Fibroblast of peridontal ligament (primary cell): ENCODE measurements around the gene PHACTR1.

ENCODE experiments used
- DNase-seq: peaks from one replicate; pipeline ENCODE4 v3.0.0-alpha.2; 2010; ENCODE audit errors: extremely low read depth

Gene PHACTR1

DNA sequence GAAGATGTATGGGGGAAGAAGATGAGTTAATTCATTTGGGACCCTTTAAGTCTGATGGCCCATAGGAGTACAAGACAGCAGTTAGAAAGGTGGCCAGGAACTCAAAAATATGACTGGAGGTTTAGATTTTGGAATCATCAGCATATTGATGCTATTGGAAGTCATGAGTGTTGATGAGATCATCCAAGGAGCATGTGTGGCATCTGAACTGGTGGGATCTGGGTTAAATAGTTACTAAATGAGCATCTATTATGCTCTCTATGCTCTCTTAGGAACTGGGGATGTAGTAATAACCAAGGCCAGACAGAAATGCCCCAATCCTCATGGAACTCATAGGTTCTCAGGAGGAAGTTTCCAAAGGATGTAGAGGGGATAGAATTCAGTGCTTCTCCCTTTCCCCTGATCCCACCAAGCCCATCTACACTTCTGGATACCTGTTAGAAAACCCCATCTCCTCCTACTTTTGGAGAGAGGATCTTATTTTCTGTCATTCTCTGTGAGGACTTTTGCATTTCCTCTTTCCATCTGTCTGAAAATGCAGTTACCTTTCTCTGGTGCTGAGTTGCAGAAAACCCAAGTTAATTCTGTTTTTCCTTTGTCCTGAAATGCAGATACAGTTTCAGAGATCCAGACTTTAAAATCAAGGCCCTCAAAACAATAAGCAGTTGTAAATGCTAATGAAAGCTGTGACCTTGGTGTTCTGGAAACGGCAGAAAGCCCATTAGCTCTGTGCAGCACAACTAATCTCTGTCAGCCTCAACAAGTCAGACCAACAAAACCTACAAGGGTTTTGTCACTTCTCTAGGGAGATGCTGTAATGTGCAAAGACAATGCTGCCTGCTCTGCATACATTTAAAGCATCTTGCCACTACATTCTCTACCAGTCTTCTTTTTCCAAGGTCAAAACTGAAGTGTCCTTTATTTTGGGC, 546.0 kb downstream of the PHACTR1 start:
- no peak for DNase-seq

DNA sequence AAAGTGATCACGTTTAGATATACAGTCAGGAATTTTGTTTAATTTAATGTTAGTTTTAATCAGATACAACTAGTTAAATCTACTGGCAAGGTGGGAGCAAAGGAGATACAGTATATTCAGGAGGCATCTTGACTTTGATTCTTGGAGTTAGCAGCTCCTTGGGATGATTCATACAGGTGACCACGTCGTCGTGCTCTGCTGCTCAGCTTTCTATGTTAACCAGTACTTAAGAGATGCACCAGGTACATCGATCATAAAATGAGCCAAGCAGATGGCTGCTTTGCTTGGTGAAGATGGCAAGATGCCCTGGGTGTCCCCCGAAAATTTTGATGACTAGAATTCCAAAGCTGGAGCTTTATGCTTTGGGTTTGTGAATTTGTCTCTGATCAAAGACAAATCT, 547.1 kb downstream of the PHACTR1 start:
- no peak for DNase-seq

DNA sequence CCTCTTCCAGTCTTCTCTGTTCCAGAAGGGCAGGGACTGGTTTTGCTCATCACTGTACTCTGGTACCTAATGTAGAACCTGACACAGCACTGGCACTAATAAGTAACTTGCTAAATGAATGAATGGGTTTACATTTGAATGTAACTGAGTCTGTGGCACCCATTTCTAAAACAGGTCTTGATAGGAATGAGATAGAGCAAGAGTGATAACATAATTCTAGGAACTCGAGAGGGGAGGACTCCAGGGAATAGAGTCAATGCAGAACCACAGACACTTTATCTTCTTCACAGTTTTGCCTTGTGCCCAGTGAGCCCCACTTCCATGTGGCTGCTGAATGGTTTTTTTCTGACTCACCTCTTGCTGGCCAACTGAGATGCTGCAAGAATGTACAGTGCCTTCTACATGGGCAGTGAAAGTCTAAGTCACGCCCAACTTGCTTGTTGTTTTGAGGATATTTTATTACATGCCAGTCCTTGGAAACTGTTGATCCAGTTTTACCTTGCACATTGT, 550.6 kb downstream of the PHACTR1 start:
- no peak for DNase-seq

DNA sequence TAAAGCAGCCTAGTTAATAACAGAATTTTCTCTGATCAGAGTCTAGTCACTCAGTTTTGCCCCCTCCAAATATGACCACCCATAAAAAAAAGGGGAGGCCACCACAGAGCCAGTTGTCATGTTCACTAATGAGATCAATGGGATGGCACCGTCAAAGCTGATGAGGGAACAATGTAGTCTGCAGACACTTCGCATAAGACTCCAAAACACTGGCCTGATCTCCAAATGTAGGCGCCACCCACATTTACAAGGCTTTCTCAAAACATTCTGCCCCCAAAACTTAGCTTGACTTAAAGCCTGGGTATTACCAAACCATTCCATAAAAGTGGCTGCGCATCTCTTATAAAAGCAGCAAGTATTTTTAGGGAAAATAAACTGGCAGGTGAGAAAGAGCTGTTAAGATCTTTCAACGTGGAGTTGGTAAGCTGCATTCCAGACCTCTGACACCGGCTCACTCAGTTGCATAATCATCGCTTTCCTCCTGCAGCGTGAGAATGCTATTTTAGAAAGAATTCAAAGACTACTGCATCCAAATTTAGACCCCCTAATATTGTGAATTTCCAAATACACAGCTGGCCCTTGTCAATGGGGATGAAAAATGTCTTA, 552.4 kb downstream of the PHACTR1 start:
- DNase-seq = peak; percentile 5

DNA sequence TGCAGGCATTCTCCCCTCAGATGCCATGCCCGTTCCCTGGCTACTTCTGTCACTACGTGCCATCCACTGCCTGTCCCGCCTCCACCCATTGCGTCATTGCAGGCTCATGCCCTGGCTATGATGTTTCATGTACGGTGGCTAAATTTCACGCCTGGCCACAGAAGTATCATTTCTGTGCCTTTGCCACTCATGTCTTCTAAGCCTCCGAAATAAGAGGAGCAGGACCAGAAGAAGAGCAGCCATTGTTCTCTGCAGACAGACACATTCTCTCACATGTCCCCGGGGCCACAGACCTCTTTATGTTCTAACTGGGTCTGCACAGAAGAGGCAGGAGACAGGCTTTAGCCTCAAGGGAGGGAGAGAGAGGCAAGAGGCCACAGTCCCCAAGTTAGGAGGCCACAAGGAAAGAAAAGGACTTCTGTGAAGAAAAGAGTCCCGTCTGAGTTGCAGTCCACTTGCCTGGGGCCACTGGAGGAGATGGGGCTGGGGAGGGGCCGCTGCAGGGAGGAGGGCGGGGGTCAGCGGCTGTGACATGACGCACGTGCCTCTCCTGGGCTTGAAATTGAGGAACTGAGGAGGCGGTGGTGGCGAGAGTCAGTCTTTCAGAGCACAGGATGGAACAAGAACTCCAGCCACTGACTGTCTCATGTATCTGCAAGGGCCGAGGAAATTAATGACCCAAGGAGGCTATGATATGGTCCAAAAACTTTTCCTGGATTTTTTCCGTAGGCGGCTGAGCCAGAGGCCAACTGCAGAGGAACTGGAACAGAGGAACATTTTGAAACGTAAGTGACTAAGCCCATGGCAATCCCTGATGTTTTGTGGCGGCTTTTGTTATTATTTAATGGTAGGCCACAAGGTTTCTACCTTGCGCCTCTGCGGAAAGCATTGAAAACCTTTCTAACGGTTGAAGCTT, 555.8 kb downstream of the PHACTR1 start:
- DNase-seq = no peak

DNA sequence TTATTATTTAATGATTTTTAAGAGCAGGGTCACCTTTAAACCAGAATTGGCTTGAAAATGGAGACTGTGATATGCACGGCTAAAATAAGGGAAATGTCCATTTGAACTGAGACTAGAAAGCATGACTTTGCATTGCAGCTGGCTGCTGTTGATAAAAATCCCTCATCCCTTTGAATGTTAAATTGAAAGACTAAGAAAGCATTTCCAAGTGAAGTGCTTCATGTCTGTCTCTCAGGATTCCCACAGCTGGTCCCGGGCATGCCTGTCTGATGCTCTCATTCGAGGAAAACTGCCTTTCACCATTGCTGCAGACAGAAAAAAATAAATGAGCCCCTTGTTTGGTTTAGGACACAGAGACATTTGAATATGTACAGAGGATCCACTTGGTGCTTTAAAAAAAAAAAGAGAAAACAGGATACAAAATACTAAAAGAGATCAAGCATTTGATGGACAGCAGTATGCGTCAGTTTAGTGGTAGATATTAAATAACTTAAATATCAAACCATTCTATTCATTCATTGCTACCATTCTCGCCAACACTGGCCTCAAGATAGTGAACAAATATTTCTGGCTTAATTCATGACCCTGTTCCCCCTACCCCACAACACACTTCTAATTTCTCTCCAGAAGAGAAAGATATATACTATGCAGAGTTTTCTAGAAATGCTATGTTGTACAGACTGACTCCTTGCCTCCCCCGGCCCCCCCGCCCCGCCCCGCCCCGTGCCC, 556.8 kb downstream of the PHACTR1 start:
- no peak for DNase-seq

DNA sequence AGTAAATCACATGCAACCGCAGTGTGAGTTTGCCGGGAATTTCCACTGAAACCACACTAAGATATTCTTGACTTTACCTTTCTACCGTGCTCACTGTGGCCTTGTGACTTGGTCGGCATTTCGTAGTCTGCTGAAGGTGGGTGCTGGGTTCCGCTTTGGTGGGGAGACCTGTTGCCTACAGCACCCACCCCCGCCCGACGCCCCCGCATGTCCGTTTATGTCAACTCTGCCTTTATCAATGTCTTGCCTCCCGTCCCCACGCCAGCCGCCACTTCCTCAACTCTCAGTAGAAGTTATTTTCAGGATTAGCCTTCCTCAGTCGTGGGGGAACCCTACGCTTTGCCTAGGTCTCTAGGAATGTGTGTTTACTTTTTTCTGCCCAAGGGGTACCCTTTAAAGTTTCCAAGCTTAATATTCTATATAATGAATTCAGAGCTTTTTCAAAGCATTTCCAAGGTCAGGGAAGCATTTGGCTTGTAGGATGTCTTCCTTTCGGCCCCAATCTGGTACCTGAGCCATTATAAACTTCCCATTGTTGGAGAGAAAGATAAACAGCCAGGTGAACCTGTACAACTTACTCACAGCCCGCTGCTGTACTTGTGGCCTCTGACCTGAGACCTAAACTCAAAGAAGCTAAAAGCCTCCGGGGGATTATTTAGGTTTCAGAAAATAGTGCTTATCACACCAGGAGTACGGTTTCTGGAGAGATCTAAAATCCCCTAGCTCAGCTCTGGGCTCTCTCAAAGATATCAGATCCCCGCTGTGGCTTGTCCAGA, 557.6 kb downstream of the PHACTR1 start:
- no peak for DNase-seq

DNA sequence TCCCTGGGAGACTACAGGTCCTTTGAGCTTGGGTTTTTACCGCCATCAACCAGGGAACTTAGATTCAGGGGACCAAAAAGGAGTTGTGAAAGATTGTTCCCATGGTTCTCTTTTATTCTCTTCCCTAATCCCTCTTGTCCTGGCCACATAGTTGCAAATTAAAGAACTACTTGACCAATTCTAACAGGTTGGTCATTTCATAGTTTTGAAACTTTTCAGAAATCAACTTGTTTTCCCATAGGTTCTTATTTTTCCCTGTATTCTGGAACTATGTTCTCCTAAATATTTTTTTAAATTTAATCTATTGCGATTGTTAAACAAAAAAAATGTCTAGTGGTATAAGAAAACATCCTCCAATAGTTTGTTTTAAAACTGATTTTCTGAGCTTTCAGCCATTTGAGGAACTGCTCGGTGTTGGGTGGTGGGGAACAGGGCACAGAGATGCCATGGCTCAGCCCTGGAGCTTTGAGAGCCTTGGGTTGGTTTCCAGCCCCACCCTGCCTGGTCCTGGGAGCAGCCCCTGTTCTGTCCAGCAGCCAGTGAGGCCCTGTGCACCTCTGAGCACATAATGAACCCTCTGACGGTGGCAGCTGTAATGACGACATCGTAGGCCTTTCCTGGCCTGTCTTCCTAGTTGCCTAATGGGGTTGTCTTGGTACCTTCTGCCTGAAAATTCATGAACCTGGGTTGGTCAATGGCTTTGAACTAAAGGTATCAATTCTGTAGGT, 558.3 kb downstream of the PHACTR1 start:
- DNase-seq = no peak

DNA sequence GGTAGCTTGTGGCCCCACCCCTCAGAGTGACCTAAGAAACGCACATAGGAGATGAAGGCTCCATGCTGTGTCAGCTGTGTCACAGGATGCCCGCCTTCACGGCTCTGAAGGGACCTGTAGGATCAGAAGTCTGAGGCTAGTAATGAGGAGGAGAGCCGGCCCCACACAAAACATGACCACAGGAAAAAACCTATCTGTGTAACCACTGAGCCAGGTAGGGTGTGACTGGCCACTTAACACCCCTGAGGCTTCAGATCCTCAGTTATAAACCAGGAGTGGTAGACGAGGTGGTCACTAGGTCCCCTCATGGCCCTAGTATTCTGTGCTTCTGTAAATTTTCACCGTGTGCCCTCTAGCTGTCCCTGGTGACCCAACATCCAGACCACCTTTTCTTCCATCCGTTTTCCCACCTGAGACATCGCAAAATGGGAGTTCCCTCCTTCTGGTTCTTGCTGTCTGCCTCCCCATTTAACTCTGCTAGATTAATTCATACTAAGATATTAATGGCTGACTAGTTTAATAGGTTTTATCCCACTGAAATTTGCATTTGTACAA, 558.9 kb downstream of the PHACTR1 start:
- DNase-seq = no peak

DNA sequence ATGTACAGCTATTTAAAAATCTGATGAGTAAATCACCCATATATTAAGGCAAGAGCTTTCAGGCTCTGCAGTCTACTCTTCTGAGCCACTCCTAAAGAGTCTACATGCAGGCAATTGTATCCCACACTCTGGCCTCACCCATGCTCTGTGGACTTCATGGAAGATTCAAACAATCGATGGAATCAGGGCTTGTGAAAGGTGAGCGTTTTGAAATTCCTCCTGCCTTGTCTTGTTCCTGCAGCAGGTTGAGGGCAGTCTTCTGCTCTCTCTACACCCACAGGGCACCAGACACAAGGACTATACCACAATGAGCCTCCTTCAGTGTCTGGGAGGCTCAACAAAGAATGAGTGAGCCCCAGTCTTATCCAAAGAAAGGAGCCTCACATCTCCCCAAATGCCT, 560.7 kb downstream of the PHACTR1 start:
- DNase-seq = no peak

DNA sequence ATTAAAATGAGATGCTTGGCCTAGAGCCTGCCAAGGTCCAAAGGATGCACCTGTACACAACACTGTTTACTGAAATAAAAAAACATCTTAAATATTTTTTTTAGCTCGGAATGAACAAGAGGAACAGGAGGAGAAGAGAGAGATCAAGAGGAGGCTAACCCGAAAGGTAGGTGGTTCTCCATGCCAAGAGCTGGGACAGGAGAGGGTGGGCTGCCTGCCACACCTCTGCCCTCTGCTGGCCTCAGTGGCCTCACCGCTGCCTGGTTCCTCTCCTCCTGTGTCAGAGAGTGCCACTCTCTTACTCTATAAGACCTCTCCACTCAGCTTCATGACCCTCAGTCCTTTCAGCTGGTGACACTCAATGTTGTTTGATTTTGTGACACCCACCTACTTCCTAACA, 561.6 kb downstream of the PHACTR1 start:
- DNase-seq = no peak

DNA sequence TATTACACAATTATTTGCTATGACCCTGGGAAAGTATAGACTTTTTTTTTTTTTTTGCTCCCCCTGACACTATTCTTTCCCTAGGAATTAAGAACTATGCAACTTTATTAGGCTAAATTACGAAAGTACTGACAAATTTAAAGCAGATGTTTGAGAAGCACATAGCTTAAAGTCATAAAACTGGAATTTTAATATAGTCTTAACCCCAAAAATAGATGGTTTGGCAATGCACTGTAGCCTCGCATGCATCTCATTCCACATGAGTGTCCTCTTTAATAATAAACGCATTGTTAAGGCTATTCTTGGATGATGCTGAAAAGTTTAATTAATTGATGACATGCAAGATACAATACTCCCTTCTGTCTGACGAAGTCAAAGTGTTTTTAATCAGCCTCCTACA, 562.4 kb downstream of the PHACTR1 start:
- DNase-seq = peak; percentile 62

DNA sequence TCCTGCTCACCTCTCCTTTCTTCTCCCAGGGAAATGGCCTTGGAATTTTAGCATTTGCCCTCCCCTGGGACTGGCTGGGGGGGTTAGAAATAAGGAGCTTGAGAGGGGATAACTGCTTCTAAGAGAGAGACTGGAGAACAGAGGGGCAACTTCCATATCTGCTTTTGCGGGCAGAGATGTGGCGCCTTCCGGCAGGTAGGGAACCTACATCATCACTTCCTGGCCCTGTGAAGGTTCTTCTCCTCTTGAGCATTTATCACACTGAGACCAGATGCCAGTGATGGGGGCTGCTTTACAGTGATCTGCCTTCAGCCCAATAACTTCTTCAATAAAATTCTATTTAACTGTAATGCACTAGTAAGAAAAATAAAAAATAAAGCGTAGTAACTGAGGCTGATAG, 563.7 kb downstream of the PHACTR1 start:
- DNase-seq = no peak

DNA sequence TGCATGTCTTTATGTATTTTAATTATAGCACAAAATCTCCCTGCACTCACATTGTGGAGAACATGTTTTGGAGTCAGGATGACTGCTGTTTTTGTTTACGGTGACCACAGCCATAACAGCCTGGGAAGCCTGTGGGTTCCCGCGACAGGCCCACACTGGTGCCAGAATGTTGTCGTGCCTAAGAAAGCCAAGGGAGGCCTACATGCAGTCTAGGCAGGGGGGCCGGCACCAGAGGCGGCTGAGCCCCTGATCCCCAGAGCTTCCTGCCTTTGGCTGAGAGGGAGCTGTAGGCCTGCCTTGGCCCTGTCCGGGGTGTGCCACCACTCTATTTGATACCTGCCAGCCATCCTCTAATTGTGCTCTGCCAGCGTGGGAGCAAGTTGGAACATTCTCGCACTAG, 565.1 kb downstream of the PHACTR1 start:
- DNase-seq = no peak

DNA sequence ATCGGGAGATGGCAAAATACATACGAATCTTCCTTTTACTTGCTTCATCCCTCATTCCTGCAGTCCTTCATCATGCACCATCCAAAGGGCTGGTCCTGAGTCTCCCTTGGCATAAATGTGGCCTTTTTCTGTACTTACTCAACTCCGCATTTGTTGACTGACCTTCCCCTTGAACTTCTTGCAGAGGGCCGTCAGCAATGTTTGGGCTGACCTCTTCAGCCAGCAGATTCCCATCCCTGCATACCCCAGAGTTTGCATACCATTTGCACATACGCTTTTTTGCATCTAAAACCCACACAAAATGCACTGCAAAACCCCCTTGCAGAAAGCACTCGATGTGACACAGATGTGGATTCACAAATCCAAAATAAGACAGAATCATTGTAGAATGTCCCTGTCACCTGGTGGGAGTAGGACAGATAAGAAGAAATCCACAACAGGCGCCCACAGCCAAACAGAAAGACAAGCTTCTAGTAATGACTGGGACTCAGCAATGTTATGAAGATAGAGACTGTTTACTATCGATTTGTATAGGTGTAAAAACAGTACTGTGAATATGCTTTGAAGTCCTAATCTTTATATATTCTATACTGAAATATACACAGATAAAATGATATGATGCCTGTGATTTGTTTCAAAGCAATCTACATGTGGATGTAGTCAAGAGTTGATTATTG, 566.0 kb downstream of the PHACTR1 start:
- no peak for DNase-seq

DNA sequence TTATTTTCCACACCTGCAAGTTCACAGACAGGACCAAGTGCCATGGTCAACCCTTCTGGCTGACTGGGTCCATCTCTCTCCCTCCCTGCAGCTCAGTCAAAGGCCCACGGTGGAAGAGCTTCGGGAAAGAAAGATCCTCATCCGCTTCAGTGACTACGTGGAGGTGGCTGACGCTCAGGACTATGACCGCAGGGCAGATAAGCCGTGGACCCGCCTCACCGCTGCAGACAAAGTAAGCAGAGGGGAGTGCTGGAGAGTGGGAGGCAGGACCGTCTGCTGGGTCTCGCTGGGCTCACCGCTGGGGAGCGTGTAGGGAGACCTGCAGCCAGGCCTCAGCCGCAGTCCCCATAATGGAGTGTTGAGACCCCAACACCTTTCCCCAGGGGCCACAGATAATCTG, 566.8 kb downstream of the PHACTR1 start:
- no peak for DNase-seq

DNA sequence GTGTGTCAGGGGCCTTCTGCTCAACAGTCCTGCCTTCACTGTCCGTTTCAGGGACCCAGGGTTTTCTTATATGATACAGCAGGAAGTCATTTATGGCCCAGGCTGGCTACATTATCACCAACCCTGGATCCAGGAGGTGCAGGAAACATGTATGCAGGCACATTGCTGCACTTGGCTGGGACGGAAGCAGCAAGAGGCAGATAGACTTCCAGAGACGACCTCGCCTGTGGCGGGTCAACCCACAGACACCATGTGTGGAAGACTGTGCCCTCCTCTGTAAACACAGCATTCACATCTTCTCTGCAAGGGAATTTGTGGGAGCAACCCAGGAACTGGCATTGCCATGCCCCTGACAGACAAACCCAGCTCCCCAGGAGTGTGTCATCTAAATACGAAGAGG, 568.1 kb downstream of the PHACTR1 start:
- DNase-seq = no peak

DNA sequence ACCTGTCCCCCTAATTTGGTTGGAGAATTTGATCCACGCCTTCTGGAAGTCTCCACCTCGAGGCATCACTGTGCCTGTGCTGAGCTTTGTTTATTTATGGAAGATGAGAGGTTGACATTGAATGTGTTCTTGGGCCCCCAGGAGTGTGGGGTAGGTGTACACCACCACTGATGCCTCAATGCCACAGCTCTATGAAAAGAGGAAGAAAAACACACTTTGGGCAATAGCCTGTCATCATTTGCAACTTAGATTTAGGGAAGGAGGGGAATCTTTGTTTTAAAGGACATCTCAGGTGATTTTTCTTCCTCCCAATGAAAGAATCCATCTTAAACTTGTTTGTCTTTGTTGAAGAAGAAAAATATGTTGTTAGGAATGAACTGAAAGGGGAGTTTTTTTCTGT, 569.1 kb downstream of the PHACTR1 start:
- no peak for DNase-seq

DNA sequence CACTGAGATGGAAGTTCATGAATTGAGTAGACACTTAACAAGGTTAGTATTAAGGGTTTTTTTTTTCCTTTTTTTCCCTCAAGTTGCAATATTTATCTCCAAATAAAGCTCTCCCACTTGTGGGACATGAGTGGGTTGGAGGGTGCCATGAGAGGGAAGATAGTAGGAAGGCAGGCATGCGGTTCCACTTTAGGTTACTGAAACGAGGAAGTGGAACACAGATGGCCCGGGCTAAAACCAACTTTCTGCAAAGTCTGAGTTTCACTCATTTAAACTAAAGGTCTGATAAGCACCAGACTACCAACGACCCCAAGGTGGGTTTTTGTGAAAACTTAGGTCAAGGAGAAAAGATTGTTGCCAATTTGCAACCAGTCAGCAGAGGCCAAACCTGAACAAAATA, 569.6 kb downstream of the PHACTR1 start:
- no peak for DNase-seq
